Suprapubic skin (tissue), 4 donors: ENCODE results near the gene LCN9. TPM values are rescaled to one million over a fixed set of nuclear protein-coding genes. Genes with fewer than 3 reads are reported as not detected.

Experiments
- DNase-seq, 2 donors: peaks; one replicate each; pipeline ENCODE4 v3.0.0-alpha.2; 2019; ENCODE audit warnings: low spot score in 2 of 2
- H3K27ac ChIP-seq: fragments of 200-600 bp; sonication (generic); one replicate; pipeline ENCODE4 v1.5.1; 2019
- H3K27me3 ChIP-seq: fragments of 200-600 bp; sonication (generic); one replicate; pipeline ENCODE4 v1.5.1; 2019
- H3K36me3 ChIP-seq: fragments of 200-600 bp; sonication (generic); one replicate; pipeline ENCODE4 v1.5.1; 2019
- H3K4me1 ChIP-seq: fragments of 200-600 bp; sonication (generic); one replicate; pipeline ENCODE4 v1.5.1; 2019
- H3K4me3 ChIP-seq: fragments of 200-600 bp; sonication (generic); one replicate; pipeline ENCODE4 v1.5.1; 2019; ENCODE audit warnings: mild to moderate bottlenecking
- H3K9me3 ChIP-seq: fragments of 200-600 bp; sonication (generic); one replicate; pipeline ENCODE4 v1.5.1; 2019
- EP300 ChIP-seq: sonication (generic); formaldehyde crosslinking; IDR thresholded peaks from one replicate; pipeline ENCODE4 v1.6.1; 2017; ENCODE audit warnings: antibody characterized with exemption
- POLR2A ChIP-seq, 2 donors: fragments of 450-650 bp; IDR thresholded peaks; one replicate each; pipeline ENCODE4 v1.6.1; 2017; ENCODE audit warnings: antibody characterized with exemption in 2 of 2, mild to moderate bottlenecking in 2 of 2, moderate library complexity in 2 of 2
- POLR2AphosphoS5 ChIP-seq, 3 donors: sonication (generic); formaldehyde crosslinking; IDR thresholded peaks; one replicate each; pipeline ENCODE4 v1.6.1; 2017; ENCODE audit warnings: antibody characterized with exemption in 3 of 3
- WGBS: methylation state at CpG from one replicate; pipeline ENCODE4 v1.1.5; 2018; 5-methylcytosine and 5-hydroxymethylcytosine counted together
- total RNA-seq, 4 donors: library from RNA; depleted of rRNA; stranded (reverse); fragments of >200 nt; gene quantifications; one replicate each; pipeline ENCODE4 v1.1.0, GENCODE V29; 2016
- TF ChIP-seq, protein P1 (sequence below), 2 donors: fragments of 200-600 bp in 1 of 2; fragments of 450-650 bp in 1 of 2; sonication (generic) in 1 of 2; IDR thresholded peaks; one replicate each; pipeline ENCODE4 v1.5.1; 2016 to 2019; ENCODE audit warnings: antibody characterized with exemption in 2 of 2, mild to moderate bottlenecking in 1 of 2, moderate library complexity in 1 of 2

Gene LCN9
- total RNA-seq, 4 donors from 2014 or later, result not detected

GRCh38 chr9:135616619-135617537 is 46.2 kb upstream of the LCN9 start:
- no peak overlapping the region for H3K27ac ChIP-seq
- no peak for DNase-seq
- H3K4me3 ChIP-seq, result no peak overlapping the region
- TF ChIP-seq POLR2AphosphoS5 (IDR thresholded peaks at IDR 0.05) (no peak), POLR2A (IDR thresholded peaks at IDR 0.05) (no peak), EP300 (no peak)
- TF ChIP-seq, protein P1, sequence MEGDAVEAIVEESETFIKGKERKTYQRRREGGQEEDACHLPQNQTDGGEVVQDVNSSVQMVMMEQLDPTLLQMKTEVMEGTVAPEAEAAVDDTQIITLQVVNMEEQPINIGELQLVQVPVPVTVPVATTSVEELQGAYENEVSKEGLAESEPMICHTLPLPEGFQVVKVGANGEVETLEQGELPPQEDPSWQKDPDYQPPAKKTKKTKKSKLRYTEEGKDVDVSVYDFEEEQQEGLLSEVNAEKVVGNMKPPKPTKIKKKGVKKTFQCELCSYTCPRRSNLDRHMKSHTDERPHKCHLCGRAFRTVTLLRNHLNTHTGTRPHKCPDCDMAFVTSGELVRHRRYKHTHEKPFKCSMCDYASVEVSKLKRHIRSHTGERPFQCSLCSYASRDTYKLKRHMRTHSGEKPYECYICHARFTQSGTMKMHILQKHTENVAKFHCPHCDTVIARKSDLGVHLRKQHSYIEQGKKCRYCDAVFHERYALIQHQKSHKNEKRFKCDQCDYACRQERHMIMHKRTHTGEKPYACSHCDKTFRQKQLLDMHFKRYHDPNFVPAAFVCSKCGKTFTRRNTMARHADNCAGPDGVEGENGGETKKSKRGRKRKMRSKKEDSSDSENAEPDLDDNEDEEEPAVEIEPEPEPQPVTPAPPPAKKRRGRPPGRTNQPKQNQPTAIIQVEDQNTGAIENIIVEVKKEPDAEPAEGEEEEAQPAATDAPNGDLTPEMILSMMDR (IDR thresholded peaks at IDR 0.05), result no peak
- no peaks in the 10 kb centered on the region for H3K4me1 ChIP-seq
- WGBS, result 77% methylated on average over 28 of the region's 34 CpGs
- no peaks in the 10 kb centered on the region for H3K36me3 ChIP-seq
- peaks cover 60% of the 10 kb centered on the region for H3K27me3 ChIP-seq
- H3K9me3 ChIP-seq, result no peaks in the 10 kb centered on the region

DNA sequence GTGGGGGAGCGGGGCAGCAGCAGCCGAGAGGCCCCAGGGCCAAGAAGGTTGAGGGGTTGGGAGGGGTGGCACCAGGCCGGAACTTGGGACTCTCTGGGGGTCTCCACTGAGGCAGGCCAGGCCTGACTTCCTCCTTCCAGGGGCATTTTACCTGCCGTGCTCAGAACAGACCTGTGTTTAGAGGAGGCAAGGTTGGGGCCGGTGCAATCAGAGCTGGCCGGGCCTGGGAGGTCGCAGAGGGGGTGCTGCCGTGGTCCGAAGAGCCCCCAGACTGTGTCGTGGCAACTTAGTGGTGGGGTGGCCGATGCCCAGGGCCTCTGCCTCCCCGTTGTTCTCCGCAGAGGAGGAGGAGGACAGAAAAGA is 45.6 kb upstream of the LCN9 start:
- Histone ChIP-seq H3K36me3 (no peaks in the 10 kb centered on the region), H3K27me3 (peaks cover 56% of the 10 kb centered on the region), H3K9me3 (no peaks in the 10 kb centered on the region), H3K4me1 (no peaks in the 10 kb centered on the region), H3K4me3 (no peak overlapping the region), H3K27ac (no peak overlapping the region)
- 84% methylated on average over 13 of the region's 13 CpGs for WGBS
- TF ChIP-seq EP300 (no peak), POLR2AphosphoS5 (IDR thresholded peaks at IDR 0.05) (no peak), POLR2A (IDR thresholded peaks at IDR 0.05) (no peak)
- TF ChIP-seq, protein P1 (IDR thresholded peaks at IDR 0.05), result no peak
- peak in 1 of 2 donors; percentile 55 for DNase-seq

DNA sequence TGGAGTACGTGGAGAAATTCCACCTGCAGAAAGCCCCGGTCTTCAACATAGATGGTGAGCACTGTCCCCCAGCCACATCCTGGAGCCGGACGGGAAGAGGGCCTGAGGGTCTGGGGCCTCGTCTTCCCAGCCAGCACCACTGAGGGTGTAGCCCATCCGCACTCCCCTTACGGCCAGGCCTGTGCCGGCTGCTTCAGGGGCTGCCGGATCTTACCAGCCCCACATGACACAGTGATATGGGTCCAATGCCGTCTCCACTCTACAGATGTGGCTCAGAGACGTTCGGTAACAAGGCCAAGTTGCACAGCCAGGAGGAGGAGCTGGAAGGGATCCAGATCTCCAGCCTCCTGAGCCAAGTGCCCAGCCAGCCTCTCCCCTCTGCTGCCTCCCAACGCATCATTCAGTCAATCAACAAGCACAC is 45.1 kb upstream of the LCN9 start:
- Histone ChIP-seq H3K4me1 (no peaks in the 10 kb centered on the region), H3K27me3 (peaks cover 57% of the 10 kb centered on the region), H3K9me3 (no peaks in the 10 kb centered on the region), H3K27ac (no peak overlapping the region), H3K36me3 (no peaks in the 10 kb centered on the region), H3K4me3 (no peak overlapping the region)
- TF ChIP-seq POLR2A (IDR thresholded peaks at IDR 0.05) (no peak), POLR2AphosphoS5 (IDR thresholded peaks at IDR 0.05) (no peak), EP300 (no peak)
- TF ChIP-seq, protein P1 (IDR thresholded peaks at IDR 0.05), result no peak
- WGBS, result 92% methylated on average over 5 of the region's 13 CpGs
- DNase-seq, result peak in 1 of 2 donors; percentile 51

- H3K4me1 ChIP-seq, result no peaks in the 10 kb centered on the region
- no peak overlapping the region for H3K27ac ChIP-seq
- no peak overlapping the region for H3K4me3 ChIP-seq
- 48% methylated on average over 2 of the region's 8 CpGs for WGBS
- peaks cover 48% of the 10 kb centered on the region for H3K27me3 ChIP-seq
- no peaks in the 10 kb centered on the region for H3K36me3 ChIP-seq
- DNase-seq, result no peak
- no peaks in the 10 kb centered on the region for H3K9me3 ChIP-seq
- TF ChIP-seq EP300, result no peak
- TF ChIP-seq POLR2A (IDR thresholded peaks at IDR 0.05), result no peak
- TF ChIP-seq, protein P1 (IDR thresholded peaks at IDR 0.05), result no peak
- no peak for TF ChIP-seq POLR2AphosphoS5 (IDR thresholded peaks at IDR 0.05)
These were observed 44.1 kb upstream of the LCN9 start for GRCh38 chr9:135618866-135619598.

DNA sequence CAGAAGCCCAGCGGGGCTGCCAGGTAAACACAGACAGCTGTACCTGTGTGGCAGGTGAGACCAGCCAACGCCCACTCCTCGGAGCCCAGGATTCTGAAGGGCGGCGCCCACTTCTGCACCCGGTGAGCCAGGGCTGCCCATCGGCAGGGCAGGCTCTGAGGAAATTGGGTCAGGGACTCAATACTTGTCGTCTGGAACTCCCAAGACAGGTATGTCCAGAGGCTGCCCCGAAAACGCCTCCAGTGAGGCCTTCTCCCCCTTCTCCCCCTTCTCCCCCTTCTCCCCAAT is 43.6 kb upstream of the LCN9 start:
- Histone ChIP-seq H3K27ac (no peak overlapping the region), H3K27me3 (peaks cover 48% of the 10 kb centered on the region), H3K36me3 (no peaks in the 10 kb centered on the region), H3K9me3 (no peaks in the 10 kb centered on the region), H3K4me3 (no peak overlapping the region), H3K4me1 (no peaks in the 10 kb centered on the region)
- WGBS, result 52% methylated on average over 9 of the region's 10 CpGs
- DNase-seq, result no peak
- no peak for TF ChIP-seq EP300
- TF ChIP-seq POLR2AphosphoS5 (IDR thresholded peaks at IDR 0.05), result no peak
- TF ChIP-seq, protein P1 (IDR thresholded peaks at IDR 0.05), result no peak
- no peak for TF ChIP-seq POLR2A (IDR thresholded peaks at IDR 0.05)
